ENCODE results near the gene RNASE4.
A peak's percentile ranks its signal among the peaks of the same experiment; 100 is the strongest.

The RNASE4 gene

DNA sequence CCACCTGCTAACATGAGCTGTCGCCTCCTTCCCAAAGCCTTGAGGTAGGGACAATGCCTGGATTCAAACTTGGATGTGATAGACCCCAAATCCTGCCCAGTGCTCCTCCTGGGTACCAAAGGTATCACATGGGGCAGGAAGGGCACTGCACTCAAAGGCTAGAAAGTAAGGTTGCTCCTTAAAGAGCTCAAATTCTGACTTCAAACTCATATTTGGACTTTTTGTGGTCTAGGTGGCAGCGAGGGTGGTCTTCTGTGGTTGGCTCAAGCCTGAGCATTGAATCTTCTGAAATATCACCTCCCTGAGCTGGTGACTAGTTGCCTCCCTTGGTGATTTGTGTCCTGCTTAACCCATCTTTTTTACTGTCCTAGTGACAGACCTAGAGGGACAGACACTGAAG, 8.3 kb upstream of the RNASE4 start:
- H4K20me1 ChIP-seq (ENCODE audit: insufficient read depth, low read length): no peaks in the 10 kb centered on the region
- no peak overlapping the region for H3K27ac ChIP-seq (ENCODE audit: low read length)
- no peaks in the 10 kb centered on the region for H3K27me3 ChIP-seq (replicated peaks; ENCODE audit: insufficient read depth, low read length)
- no peak overlapping the region for H3K4me3 ChIP-seq (ENCODE audit: low read length)
- no peaks in the 10 kb centered on the region for H3K36me3 ChIP-seq (replicated peaks; ENCODE audit: insufficient read depth, low read length)
- 0 out of 2 replicates have a peak, but pooled peaks cover 5% of the 10 kb centered on the region for H3K4me1 ChIP-seq (ENCODE audit: low read length)
- DNase-seq: no peak
- H3K9ac ChIP-seq (ENCODE audit: low read length): no peak overlapping the region
- peaks cover 18% of the 10 kb centered on the region for H3F3A ChIP-seq (ENCODE audit: insufficient read depth, low read length)
- no peaks in the 10 kb centered on the region for H3K79me2 ChIP-seq (ENCODE audit: low read length)
- TF ChIP-seq EZH2phosphoT487 (IDR thresholded peaks at IDR 0.05; ENCODE audit: low read length) (no peak), EZH2 (optimal IDR thresholded peaks at IDR 0.05; ENCODE audit: low read depth, low read length) (no peak)
- TF ChIP-seq, protein P1, sequence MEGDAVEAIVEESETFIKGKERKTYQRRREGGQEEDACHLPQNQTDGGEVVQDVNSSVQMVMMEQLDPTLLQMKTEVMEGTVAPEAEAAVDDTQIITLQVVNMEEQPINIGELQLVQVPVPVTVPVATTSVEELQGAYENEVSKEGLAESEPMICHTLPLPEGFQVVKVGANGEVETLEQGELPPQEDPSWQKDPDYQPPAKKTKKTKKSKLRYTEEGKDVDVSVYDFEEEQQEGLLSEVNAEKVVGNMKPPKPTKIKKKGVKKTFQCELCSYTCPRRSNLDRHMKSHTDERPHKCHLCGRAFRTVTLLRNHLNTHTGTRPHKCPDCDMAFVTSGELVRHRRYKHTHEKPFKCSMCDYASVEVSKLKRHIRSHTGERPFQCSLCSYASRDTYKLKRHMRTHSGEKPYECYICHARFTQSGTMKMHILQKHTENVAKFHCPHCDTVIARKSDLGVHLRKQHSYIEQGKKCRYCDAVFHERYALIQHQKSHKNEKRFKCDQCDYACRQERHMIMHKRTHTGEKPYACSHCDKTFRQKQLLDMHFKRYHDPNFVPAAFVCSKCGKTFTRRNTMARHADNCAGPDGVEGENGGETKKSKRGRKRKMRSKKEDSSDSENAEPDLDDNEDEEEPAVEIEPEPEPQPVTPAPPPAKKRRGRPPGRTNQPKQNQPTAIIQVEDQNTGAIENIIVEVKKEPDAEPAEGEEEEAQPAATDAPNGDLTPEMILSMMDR (IDR thresholded peaks at IDR 0.05; ENCODE audit: low read length): no peak
- H2AFZ ChIP-seq (ENCODE audit: low read length): no peak overlapping the region
- no peaks in the 10 kb centered on the region for H3K9me2 ChIP-seq (replicated peaks; ENCODE audit: insufficient read depth, low read length)
- no peaks in the 10 kb centered on the region for H3K9me3 ChIP-seq (replicated peaks; ENCODE audit: insufficient read depth, low read length)
- H3K4me2 ChIP-seq (ENCODE audit: low read depth, low read length): no peak overlapping the region

GRCh38 chr14:20679907-20680306, 4.5 kb upstream of the RNASE4 start:
- Histone ChIP-seq H3K9me3 (replicated peaks; ENCODE audit: insufficient read depth, low read length) (no peaks in the 10 kb centered on the region), H3K79me2 (ENCODE audit: low read length) (no peaks in the 10 kb centered on the region), H3K9ac (ENCODE audit: low read length) (peak overlapping the region; percentile 91; the same call in 1 of the 2 replicates), H3K9me2 (replicated peaks; ENCODE audit: insufficient read depth, low read length) (no peaks in the 10 kb centered on the region), H3K27ac (ENCODE audit: low read length) (peak overlapping the region; percentile 99; the same call in 1 of the 2 replicates), H3K36me3 (replicated peaks; ENCODE audit: insufficient read depth, low read length) (no peaks in the 10 kb centered on the region), H3K4me2 (ENCODE audit: low read depth, low read length) (peak overlapping the region; percentile 97), H3F3A (ENCODE audit: insufficient read depth, low read length) (peaks cover 55% of the 10 kb centered on the region), H3K27me3 (replicated peaks; ENCODE audit: insufficient read depth, low read length) (no peaks in the 10 kb centered on the region), H3K4me3 (ENCODE audit: low read length) (peak overlapping the region; percentile 67), H4K20me1 (ENCODE audit: insufficient read depth, low read length) (no peaks in the 10 kb centered on the region), H2AFZ (ENCODE audit: low read length) (peak overlapping the region; percentile 72), H3K4me1 (ENCODE audit: low read length) (0 out of 2 replicates have a peak, but pooled peaks cover 5% of the 10 kb centered on the region)
- peak; percentile 8 for DNase-seq
- TF ChIP-seq, protein P1 (IDR thresholded peaks at IDR 0.05; ENCODE audit: low read length): no peak
- TF ChIP-seq EZH2phosphoT487 (IDR thresholded peaks at IDR 0.05; ENCODE audit: low read length) (no peak), EZH2 (optimal IDR thresholded peaks at IDR 0.05; ENCODE audit: low read depth, low read length) (no peak)

DNA sequence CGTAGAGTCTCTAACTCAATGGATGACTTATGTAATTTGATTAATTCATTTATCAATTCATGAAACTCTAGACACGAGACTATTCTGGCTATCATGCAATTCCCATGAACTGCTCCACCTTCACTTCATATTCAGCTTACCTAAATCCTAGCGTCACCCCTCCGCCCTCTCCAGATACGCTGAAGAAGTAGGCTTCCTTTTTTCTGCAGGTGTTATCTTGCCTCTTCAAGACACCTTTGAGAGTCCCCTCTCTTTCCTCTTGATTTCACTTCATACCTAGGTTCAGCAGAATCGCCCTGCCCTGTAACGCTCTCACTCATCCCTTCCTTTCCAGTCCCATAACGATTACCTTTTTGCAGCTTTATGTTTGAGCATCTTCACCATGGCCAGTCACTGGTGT, 4.0 kb upstream of the RNASE4 start:
- Histone ChIP-seq H2AFZ (ENCODE audit: low read length) (peak overlapping the region; percentile 38; the same call in 1 of the 2 replicates), H3K9ac (ENCODE audit: low read length) (peak overlapping the region; percentile 91; the same call in 1 of the 2 replicates), H3F3A (ENCODE audit: insufficient read depth, low read length) (peaks cover 56% of the 10 kb centered on the region), H4K20me1 (ENCODE audit: insufficient read depth, low read length) (no peaks in the 10 kb centered on the region), H3K4me1 (ENCODE audit: low read length) (0 out of 2 replicates have a peak, but pooled peaks cover 5% of the 10 kb centered on the region), H3K27ac (ENCODE audit: low read length) (peak overlapping the region; percentile 99), H3K9me2 (replicated peaks; ENCODE audit: insufficient read depth, low read length) (no peaks in the 10 kb centered on the region), H3K9me3 (replicated peaks; ENCODE audit: insufficient read depth, low read length) (no peaks in the 10 kb centered on the region), H3K36me3 (replicated peaks; ENCODE audit: insufficient read depth, low read length) (no peaks in the 10 kb centered on the region), H3K4me2 (ENCODE audit: low read depth, low read length) (peak overlapping the region; percentile 97), H3K4me3 (ENCODE audit: low read length) (peak overlapping the region; percentile 67), H3K27me3 (replicated peaks; ENCODE audit: insufficient read depth, low read length) (no peaks in the 10 kb centered on the region), H3K79me2 (ENCODE audit: low read length) (no peaks in the 10 kb centered on the region)
- peak; percentile 36 for DNase-seq
- TF ChIP-seq, protein P1 (IDR thresholded peaks at IDR 0.05; ENCODE audit: low read length): no peak
- TF ChIP-seq EZH2 (optimal IDR thresholded peaks at IDR 0.05; ENCODE audit: low read depth, low read length) (no peak), EZH2phosphoT487 (IDR thresholded peaks at IDR 0.05; ENCODE audit: low read length) (no peak)
